NCI-H2171 treated with DMSO at 0.1 percent for 48 hours (cell line): ENCODE results near the gene CYP2B6.
"Not testable (repeated sequence)": the region's sequence is repeated elsewhere in the genome, so short reads cannot be mapped to it uniquely, and the experiment has no call there.

Source experiments
- DNase-seq: peaks from one replicate; lab custom pipeline; 2025; lab: John Stamatoyannopoulos, UW

The CYP2B6 gene

DNA sequence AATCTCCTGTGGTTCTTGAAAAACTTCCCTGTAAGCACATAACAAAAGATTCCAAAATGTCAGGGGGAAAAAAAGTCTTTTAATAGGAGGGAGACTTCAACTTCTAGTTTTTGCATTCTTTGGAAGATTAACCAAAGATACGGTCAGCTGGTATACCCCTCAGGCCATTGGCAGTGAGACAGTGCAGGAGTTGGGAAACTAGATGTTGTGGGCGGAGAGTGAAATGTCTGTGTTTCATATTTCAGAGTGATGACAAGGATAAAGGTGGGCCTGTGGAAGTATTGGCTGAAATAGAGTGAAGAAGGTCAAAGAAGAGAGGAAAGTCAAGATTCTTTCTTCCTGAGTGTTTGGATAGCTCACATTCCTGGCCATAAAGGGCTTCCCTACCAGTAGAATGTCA is 40.8 kb downstream of the CYP2B6 start:
- no peak for DNase-seq

DNA sequence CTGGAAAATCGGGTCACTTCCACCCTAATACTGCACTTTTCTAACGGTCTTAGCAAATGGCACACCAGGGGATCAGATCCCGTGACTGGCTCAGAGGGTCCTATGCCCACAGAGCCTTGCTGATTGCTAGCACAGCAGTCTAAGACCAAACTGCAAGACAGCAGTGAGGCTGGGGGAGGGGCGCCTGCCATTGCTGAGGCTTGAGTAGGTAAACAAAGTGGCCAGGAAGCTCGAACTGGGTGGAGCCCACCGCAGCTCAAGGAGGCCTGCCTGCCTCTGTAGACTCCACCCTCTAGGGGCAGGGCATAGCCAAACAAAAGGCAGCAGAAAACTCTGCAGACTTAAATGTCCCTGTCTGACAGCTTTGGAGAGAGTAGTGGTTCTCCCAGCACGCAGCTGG is 42.2 kb downstream of the CYP2B6 start:
- DNase-seq, result not testable (repeated sequence)

DNA sequence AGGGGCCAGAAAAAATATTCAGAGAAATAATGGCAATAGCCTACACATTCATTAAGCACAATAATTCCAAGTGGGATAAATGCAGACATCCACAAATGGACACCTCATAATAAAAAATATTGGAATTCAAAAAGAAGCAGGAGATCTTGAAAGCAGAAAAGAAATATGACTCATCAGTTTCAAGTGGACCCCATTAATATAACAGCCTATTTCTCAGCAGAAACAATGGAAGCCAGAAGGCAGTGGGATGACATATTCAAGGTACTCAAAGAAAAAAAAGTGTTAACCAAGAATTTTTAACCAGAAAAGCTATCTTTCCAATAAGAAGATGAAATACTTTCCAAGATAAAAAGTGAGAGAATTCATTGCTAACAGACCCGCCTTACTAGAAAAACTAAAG is 48.7 kb downstream of the CYP2B6 start:
- no peak for DNase-seq

GRCh38 chr19:41045095-41045494 is 54.0 kb downstream of the CYP2B6 start:
- DNase-seq, result not testable (repeated sequence)

GRCh38 chr19:41050426-41050825 is 59.3 kb downstream of the CYP2B6 start:
- no peak for DNase-seq

DNA sequence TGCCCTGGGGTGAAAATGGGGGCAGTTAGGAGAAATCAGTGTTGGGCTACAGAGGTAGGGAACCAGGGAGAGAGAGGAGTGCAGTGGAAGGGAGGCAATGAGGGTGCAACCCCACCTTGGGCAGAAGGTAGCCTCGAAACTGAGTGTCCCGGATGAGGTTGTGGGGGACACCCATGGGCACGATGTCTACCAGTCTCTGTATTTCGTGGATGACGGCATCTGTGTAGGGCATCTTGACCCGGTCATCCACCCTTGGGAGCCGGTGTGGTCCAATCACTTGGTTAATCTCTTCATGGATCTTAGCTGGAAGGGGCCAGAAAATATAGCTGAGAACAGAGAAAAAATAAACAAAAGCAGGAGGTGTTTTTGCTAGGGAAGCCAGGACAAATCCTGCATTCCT is 61.1 kb downstream of the CYP2B6 start:
- not testable (repeated sequence) for DNase-seq

DNA sequence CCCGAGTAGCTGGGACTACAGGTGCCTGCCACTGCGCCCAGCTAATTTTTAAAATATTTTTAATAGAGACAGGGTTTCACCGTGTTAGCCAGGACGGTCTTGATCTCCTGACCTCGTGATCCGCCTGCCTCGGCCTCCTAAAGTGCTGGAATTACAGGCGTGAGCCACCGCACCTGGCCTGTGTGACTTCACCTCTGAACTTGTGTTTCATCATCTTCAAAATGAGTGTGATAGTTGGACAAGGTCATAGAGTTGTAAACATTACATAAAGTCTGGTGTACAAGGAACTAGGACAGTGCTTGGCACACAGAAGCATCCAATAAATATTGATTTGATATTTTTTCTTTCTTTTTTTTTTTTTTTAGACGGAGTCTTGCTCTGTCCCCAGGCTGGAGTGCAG is 62.2 kb downstream of the CYP2B6 start:
- not testable (repeated sequence) for DNase-seq

DNA sequence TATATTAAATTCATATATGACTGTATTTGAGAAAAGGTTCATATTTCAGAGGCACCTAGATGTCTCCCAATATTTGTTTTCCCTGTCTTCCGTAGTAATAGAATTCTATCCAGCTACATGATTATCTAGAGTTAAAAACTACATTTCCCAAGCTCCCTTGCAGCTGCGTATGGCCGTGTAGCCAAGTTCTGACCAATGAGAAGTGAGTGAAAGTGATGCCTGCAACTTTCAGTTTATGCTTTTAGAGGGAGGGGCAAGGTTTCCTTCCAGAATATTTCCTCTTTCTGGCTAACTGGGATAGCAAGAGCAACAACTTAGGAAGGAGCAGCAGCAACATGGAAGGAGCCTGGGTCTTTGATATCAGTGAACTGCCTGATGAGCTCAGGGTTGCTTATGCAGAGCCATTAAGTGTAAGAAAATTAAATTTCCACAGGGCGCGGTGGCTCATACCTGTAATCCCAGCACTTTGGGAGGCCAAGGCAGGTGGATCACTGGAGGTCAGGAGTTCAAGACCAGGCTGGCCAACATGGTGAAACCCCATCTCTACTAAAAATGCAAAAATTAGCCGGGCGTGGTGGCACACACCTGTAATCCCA is 74.0 kb downstream of the CYP2B6 start:
- no peak for DNase-seq
